Stomach smooth muscle (tissue), 2 donors: ENCODE measurements around the gene AGO3.

Experiments
- H3K27ac ChIP-seq: one replicate; pipeline ENCODE4 v1.7.0; 2013; ENCODE audit warnings: mild to moderate bottlenecking, low read length, inconsistent platforms
- H3K27me3 ChIP-seq, 2 donors: one replicate each; pipeline ENCODE4 v1.7.0; 2013; ENCODE audit warnings: low read length in 2 of 2; ENCODE audit not compliant: insufficient read depth in 2 of 2, control insufficient read depth in 1 of 2
- H3K36me3 ChIP-seq, 2 donors: one replicate each; pipeline ENCODE4 v1.7.0; 2013; ENCODE audit warnings: low read length in 2 of 2; ENCODE audit not compliant: control insufficient read depth in 2 of 2, insufficient read depth in 2 of 2
- H3K4me1 ChIP-seq: one replicate; pipeline ENCODE4 v1.7.0; 2013; ENCODE audit warnings: low read length; ENCODE audit not compliant: control insufficient read depth, insufficient read depth
- H3K4me3 ChIP-seq, 2 donors: one replicate each; pipeline ENCODE4 v1.7.0; 2013; ENCODE audit warnings: low read length in 2 of 2
- H3K9ac ChIP-seq, 2 donors: one replicate each; pipeline ENCODE4 v1.7.0; 2013; ENCODE audit warnings: low read length in 2 of 2, mild to moderate bottlenecking in 1 of 2
- H3K9me3 ChIP-seq, 2 donors: one replicate each; pipeline ENCODE4 v1.7.0; 2013; ENCODE audit warnings: low read length in 2 of 2; ENCODE audit not compliant: control insufficient read depth in 2 of 2
- donor health status: healthy.
- donor health status: Pancreatic carcinoma.

Gene AGO3

DNA sequence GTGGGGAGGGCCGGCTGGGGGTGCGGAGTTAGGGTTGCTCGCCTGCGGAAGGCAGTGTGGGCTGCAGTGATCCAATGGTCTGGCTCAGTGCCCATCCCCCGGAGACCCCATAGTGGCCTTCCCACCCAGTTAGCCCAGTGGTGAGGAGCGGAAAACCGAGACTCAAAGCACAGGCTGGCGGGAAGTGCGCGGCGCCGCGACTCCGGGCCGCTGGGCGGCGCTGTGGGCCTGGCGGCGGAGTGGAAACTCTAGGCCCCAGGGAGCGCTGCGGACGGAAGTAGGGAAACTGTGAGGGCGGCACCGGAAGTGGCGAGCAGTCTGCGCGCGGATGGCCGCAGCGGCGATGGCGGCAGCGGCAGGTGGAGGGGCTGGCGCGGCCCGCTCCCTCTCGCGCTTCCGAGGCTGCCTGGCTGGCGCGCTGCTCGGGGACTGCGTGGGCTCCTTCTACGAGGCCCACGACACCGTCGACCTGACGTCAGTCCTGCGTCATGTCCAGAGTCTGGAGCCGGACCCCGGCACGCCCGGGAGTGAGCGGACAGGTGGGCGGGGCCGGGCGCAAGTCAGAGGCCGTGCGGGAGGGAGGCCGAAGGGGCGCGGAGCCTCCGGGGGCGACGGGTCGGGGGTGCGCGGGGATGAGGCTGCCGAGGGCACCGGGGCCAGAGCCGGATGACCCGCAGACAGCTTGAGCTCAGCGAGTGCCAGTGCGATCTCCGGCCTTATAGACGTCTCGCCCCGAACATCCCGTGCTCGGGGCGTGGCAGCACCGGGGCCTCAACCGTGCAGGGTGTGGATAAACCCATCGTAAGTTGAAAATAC lies 157.9 kb downstream of the AGO3 start, which contains the start of gene ADPRS:
ADPRS (plus strand) TSS at position 316 of the 816 bp plus-strand sequence; CDS start at position 329, 13 bp downstream.
- Histone ChIP-seq H3K4me3 (peak within 1 kb of the TSS; percentile 86 to 90), H3K4me1 (peaks cover 40% of the 10 kb centered on the region), H3K9me3 (no peaks in the 10 kb centered on the region), H3K36me3 (peaks cover 22 to 27% of the 10 kb centered on the region in 2 donors), H3K9ac (peak within 1 kb of the TSS; percentile 63 to 78), H3K27me3 (peaks cover 11 to 14% of the 10 kb centered on the region in 2 donors), H3K27ac (peak within 1 kb of the TSS; percentile 74)

DNA sequence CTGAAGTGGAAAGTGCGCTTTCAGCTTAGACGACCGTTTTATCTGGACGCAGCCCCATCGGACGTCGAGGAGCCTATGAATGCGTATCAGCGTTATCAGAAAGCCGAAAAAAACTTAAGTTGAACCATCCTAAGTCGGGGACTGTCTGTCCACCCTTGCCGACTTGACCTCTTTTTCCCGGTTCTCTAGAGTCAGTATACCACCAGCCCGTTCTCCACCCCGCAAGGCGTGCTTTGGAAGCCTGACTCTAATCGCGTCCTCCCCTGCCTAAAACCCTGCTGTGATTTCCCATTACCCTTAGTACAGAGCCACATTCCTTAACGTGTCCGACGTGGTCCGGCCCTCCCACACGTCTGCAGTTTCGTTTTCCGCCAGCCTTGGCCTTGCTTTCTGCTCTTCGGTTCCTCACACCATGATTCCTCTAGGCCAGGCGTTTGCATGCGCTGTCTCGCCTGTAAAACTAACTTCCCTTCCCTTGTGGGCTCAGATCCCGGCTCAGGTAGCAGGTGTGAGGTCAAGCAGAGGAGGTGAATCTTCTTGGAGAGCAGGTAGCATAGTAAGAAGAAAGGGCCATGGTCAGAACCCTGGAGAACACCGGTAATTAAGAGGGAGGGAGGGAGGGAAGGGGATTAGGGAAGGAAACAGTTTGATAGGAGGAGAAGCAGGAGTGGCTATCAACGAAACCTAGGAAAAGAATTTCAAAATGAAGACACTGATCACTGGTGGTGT lies 158.7 kb downstream of the AGO3 start:
- Histone ChIP-seq H3K9ac (peak overlapping the region; percentile 63 to 78), H3K4me1 (peaks cover 41% of the 10 kb centered on the region), H3K9me3 (no peaks in the 10 kb centered on the region), H3K27ac (peak overlapping the region; percentile 74), H3K36me3 (peaks cover 29 to 33% of the 10 kb centered on the region in 2 donors), H3K4me3 (peak overlapping the region; percentile 86 to 90), H3K27me3 (peaks cover 8 to 9% of the 10 kb centered on the region in 2 donors)

GRCh38 chr1:36091141-36091540 lies 160.2 kb downstream of the AGO3 start:
- Histone ChIP-seq H3K9ac (no peak overlapping the region), H3K4me3 (no peak overlapping the region), H3K27me3 (peaks cover under 1 to 2% of the 10 kb centered on the region in 2 donors), H3K9me3 (no peaks in the 10 kb centered on the region), H3K4me1 (peaks cover 36% of the 10 kb centered on the region), H3K27ac (no peak overlapping the region), H3K36me3 (peaks cover 34 to 41% of the 10 kb centered on the region in 2 donors)

DNA sequence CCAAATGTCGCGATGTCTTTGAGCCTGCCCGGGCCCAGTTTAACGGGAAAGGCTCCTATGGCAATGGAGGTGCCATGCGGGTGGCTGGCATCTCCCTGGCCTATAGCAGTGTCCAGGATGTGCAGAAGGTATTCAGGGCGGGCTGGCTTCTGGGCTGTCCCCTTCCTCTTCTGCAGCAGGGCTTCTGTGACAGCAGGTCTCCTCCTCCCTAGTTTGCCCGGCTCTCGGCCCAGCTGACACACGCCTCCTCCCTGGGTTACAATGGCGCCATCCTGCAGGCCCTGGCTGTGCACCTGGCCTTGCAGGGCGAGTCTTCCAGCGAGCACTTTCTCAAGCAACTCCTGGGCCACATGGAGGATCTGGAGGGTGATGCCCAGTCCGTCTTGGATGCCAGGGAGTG lies 160.8 kb downstream of the AGO3 start:
- H3K27ac ChIP-seq = no peak overlapping the region
- peaks cover 37 to 43% of the 10 kb centered on the region in 2 donors for H3K36me3 ChIP-seq
- H3K27me3 ChIP-seq = no peaks in the 10 kb centered on the region
- H3K4me3 ChIP-seq = no peak overlapping the region
- H3K9me3 ChIP-seq = no peaks in the 10 kb centered on the region
- H3K9ac ChIP-seq = no peak overlapping the region
- peaks cover 36% of the 10 kb centered on the region for H3K4me1 ChIP-seq

GRCh38 chr1:36092166-36092797 lies 161.4 kb downstream of the AGO3 start:
- Histone ChIP-seq H3K9ac (no peak overlapping the region), H3K36me3 (peaks cover 37 to 43% of the 10 kb centered on the region in 2 donors), H3K27ac (no peak overlapping the region), H3K4me1 (peaks cover 33% of the 10 kb centered on the region), H3K9me3 (no peaks in the 10 kb centered on the region), H3K27me3 (no peaks in the 10 kb centered on the region), H3K4me3 (no peak overlapping the region)

DNA sequence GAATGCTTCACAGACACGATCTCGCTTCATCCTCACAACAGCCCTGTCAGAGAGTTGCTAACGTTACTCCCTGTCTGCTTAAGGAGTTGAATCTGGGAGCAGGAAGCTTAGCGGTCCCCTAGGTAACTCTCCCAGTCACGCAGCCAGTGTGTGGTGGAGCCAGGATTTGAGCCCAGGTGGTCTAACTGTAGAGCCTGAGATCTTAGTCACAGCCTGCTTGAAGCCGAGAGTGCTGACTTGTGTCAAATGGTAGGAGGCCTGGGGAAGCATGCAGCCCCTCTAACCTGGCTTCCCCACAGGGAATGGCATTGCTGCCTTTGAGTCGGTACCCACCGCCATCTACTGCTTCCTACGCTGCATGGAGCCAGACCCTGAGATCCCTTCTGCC lies 161.9 kb downstream of the AGO3 start:
- Histone ChIP-seq H3K9ac (no peak overlapping the region), H3K9me3 (no peaks in the 10 kb centered on the region), H3K4me3 (no peak overlapping the region), H3K27ac (no peak overlapping the region), H3K27me3 (no peaks in the 10 kb centered on the region), H3K4me1 (peaks cover 33% of the 10 kb centered on the region), H3K36me3 (peaks cover 37 to 43% of the 10 kb centered on the region in 2 donors)

- Histone ChIP-seq H3K27ac (no peak overlapping the region), H3K4me1 (peaks cover 31% of the 10 kb centered on the region), H3K36me3 (peaks cover 37 to 43% of the 10 kb centered on the region in 2 donors)
Observed at GRCh38 chr1:36093226-36093625, 162.3 kb downstream of the AGO3 start.

DNA sequence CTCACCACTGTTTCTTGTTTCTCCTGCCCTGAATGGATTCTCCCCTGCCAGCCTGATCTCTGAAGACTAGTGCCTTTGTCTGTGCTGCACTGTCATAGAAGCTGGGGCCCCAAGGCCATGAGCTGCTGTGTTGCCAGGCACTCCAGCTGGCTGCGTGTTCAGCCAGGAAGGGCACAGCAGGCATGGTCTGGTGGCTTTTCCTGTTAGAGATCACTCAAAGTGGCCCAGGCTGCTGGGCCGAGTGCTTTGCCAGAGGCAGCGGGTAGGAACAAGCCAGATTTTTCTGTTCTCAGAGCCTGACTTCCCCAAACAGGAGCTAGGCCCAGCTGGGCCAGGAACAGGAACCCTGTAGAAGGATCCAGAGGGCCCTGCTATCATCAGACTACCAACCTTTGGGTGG lies 163.0 kb downstream of the AGO3 start:
- Histone ChIP-seq H3K9me3 (no peaks in the 10 kb centered on the region), H3K4me1 (peaks cover 27% of the 10 kb centered on the region), H3K27me3 (no peaks in the 10 kb centered on the region), H3K27ac (peak overlapping the region; percentile 18), H3K36me3 (peaks cover 37 to 43% of the 10 kb centered on the region in 2 donors), H3K4me3 (no peak overlapping the region), H3K9ac (no peak overlapping the region)

More at GRCh38 chr1:36093226-36093625, 162.3 kb downstream of the AGO3 start:
- Histone ChIP-seq H3K27me3 (no peaks in the 10 kb centered on the region), H3K9ac (no peak overlapping the region), H3K9me3 (no peaks in the 10 kb centered on the region), H3K4me3 (no peak overlapping the region)

GRCh38 chr1:36094621-36095061 lies 163.7 kb downstream of the AGO3 start:
- Histone ChIP-seq H3K27me3 (no peaks in the 10 kb centered on the region), H3K9me3 (no peaks in the 10 kb centered on the region), H3K9ac (no peak overlapping the region), H3K4me1 (peaks cover 25% of the 10 kb centered on the region), H3K27ac (peak overlapping the region; percentile 18), H3K36me3 (peaks cover 37 to 43% of the 10 kb centered on the region in 2 donors), H3K4me3 (no peak overlapping the region)

DNA sequence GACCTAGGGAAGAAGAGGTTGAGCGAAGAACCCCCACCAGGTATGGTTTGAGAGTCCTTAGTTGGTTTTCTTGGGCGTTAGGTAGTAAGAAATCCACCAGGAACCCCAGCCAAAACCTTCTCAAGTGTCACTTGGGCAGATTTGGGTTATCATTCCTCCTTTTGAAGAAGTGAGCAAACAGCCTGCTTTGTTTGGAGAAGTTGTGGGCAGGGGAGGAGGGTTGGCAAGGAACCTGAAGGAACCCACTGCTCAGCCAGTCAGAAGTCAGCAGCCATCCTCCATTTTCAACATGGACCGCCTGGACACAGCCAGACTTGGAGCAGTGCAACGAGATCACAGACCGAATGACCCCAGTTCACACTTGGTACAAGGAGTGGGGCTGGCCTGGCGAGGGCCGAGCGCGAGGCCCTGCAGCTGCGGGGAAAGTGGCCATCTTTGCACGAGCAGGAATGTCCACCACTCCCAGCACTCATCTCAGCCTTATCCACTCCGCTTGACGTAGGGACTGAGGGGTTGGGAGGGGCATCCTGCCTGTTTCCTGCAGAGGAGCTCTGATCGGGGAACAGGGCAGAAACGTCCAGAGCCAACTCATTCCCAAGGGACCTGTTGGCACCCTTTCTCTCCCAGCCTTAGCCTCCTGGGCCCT lies 165.0 kb downstream of the AGO3 start:
- H3K27me3 ChIP-seq = no peaks in the 10 kb centered on the region
- no peak overlapping the region for H3K4me3 ChIP-seq
- H3K9me3 ChIP-seq = no peaks in the 10 kb centered on the region
- H3K36me3 ChIP-seq = peaks cover 37 to 43% of the 10 kb centered on the region in 2 donors
- peaks cover 24% of the 10 kb centered on the region for H3K4me1 ChIP-seq
- no peak overlapping the region for H3K27ac ChIP-seq
- H3K9ac ChIP-seq = peak overlapping the region in 1 of 2 donors; percentile 21
